ENCODE measurements around the gene NID1.

DNA sequence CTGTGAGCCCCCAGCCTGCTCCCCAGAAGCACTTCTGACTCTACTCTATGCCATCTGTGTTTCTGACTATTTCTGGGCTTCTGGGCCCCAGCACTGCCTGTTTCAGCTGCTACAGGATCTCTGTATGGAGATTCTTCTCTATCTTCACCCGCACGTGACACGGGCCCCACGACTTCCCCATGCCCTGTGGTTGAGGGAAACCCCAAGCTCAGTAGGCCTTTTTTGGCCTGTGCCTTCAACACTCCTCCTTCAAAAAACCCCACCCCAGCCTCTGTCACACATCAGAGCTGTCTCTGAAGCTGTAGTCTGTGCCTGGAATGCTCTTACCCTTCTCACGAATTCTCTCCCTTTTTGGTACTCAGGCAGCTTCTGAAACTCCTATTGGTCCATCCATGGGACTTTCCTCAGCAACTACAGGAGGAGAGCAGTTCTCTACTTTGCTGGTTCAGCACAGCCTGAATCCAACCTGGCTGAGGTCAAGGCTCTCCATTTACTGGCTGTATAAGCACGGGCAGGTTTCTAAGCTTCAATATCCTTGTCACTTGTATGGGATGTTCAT, 2.0 kb upstream of the NID1 start:
- TF ChIP-seq CTCF (IDR thresholded peaks at IDR 0.05) = no peak
- TF ChIP-seq EZH2phosphoT487 (IDR thresholded peaks at IDR 0.05) = no peak
- TF ChIP-seq EZH2 (IDR thresholded peaks at IDR 0.05) = no peak
